Keratinocyte (primary cell): ENCODE results near the gene ENDOD1. TPM values are rescaled to one million over a fixed set of nuclear protein-coding genes. Genes with fewer than 3 reads are reported as not detected.

Source experiments
- DNase-seq: peaks from one replicate; pipeline ENCODE4 v3.0.0-alpha.2; 2011; ENCODE audit warnings: low read depth, missing footprints, low spot score
- FAIRE-seq: peaks from 2 replicates; lab custom pipeline; 2011; peaks lifted over from hg19 to GRCh38; lab: Jason Lieb, UNC
- H2AFZ ChIP-seq: 2 replicates; pipeline ENCODE4 v1.6.0; 2012; ENCODE audit warnings: low read length, control low read depth, inconsistent platforms; ENCODE audit not compliant: control insufficient read depth
- H3K27ac ChIP-seq: 2 replicates; pipeline ENCODE4 v1.5.1; 2011; ENCODE audit warnings: low read length; ENCODE audit not compliant: control insufficient read depth, insufficient read depth
- H3K27me3 ChIP-seq: 3 replicates; pipeline ENCODE4 v1.6.0; 2011; ENCODE audit warnings: low read length; ENCODE audit not compliant: control insufficient read depth, insufficient read depth; ENCODE audit errors: extremely low read depth
- H3K36me3 ChIP-seq, 2 experiments: 2 replicates in 1 of 2; 3 replicates in 1 of 2; pipeline ENCODE4 v1.5.1; 2011; ENCODE audit warnings: low read length in 2 of 2, mild to moderate bottlenecking in 1 of 2; ENCODE audit not compliant: control insufficient read depth in 2 of 2, insufficient read depth in 2 of 2; ENCODE audit errors: extremely low read depth in 1 of 2
- H3K4me1 ChIP-seq: 3 replicates; pipeline ENCODE4 v1.5.1; 2011; ENCODE audit warnings: low read length; ENCODE audit not compliant: control insufficient read depth, insufficient read depth; ENCODE audit errors: extremely low read depth
- H3K4me2 ChIP-seq: 3 replicates; pipeline ENCODE4 v1.6.0; 2011; ENCODE audit warnings: low read depth, low read length; ENCODE audit not compliant: control insufficient read depth, insufficient read depth; ENCODE audit errors: extremely low read depth
- H3K4me3 ChIP-seq, 3 experiments: fragments of 200-600 bp in 1 of 3; sonication (generic) in 1 of 3; 2 replicates in 2 of 3; 3 replicates in 1 of 3; pipeline ENCODE4 v1.5.1; 2011 to 2016; ENCODE audit warnings: low read length in 3 of 3, mild to moderate bottlenecking in 3 of 3, control low read depth in 2 of 3, inconsistent platforms in 1 of 3, low read depth in 1 of 3, mixed read lengths in 1 of 3, mixed run types in 1 of 3, moderate library complexity in 1 of 3; ENCODE audit not compliant: control insufficient read depth in 2 of 3, insufficient read depth in 2 of 3; ENCODE audit errors: extremely low read depth in 1 of 3
- H3K79me2 ChIP-seq: 2 replicates; pipeline ENCODE4 v1.6.0; 2012; ENCODE audit warnings: low read length; ENCODE audit not compliant: control insufficient read depth, insufficient read depth
- H3K9ac ChIP-seq: 3 replicates; pipeline ENCODE4 v1.6.0; 2011; ENCODE audit warnings: low read length; ENCODE audit not compliant: control insufficient read depth, insufficient read depth; ENCODE audit errors: extremely low read depth
- H3K9me1 ChIP-seq: 3 replicates; pipeline ENCODE4 v1.6.0; 2011; ENCODE audit warnings: low read length; ENCODE audit not compliant: control insufficient read depth, insufficient read depth; ENCODE audit errors: extremely low read depth
- H3K9me3 ChIP-seq: 2 replicates; pipeline ENCODE4 v1.5.1; 2012; ENCODE audit warnings: low read depth, low read length; ENCODE audit not compliant: control insufficient read depth
- H4K20me1 ChIP-seq: 3 replicates; pipeline ENCODE4 v1.6.0; 2011; ENCODE audit warnings: low read length; ENCODE audit not compliant: control insufficient read depth, insufficient read depth; ENCODE audit errors: extremely low read depth
- CTCF ChIP-seq, 3 experiments: IDR thresholded peaks in 1 of 3; conservative IDR thresholded peaks in 1 of 3; optimal IDR thresholded peaks in 1 of 3; 2 replicates in 2 of 3; 3 replicates in 1 of 3; pipeline versions ENCODE3 to v1.5.1; 2011; ENCODE audit warnings: low read length in 3 of 3, mild to moderate bottlenecking in 3 of 3, moderate library complexity in 2 of 3, control low read depth in 1 of 3, inconsistent platforms in 1 of 3; ENCODE audit not compliant: insufficient read depth in 2 of 3; ENCODE audit errors: extremely low read depth in 1 of 3
- EZH2 ChIP-seq: IDR thresholded peaks from one replicate; pipeline ENCODE4 v1.6.1; 2012; ENCODE audit warnings: inconsistent platforms, mild to moderate bottlenecking, low read length, moderate library complexity
- dilution Hi-C: fragments of 300-500 bp; cut with MboI; formaldehyde crosslinking; loops from one replicate; pipeline ENCODE4 v1.7.0; 2020; ENCODE audit warnings: low sequenced_read_pairs; ENCODE audit not compliant: extremely low pct_ligation_motif_present
- polyA plus RNA-seq, 5 experiments: library from polyadenylated mRNA; depleted of rRNA in 3 of 5; stranded (reverse) in 3 of 5; stranded (forward) in 1 of 5; unstranded in 1 of 5; fragments of >200 nt; gene quantifications; 1 replicate in 1 of 5; 2 replicates in 3 of 5; 3 replicates in 1 of 5; pipeline versions ENCODE4 v1.2.1 to v1.2.3, GENCODE V29; 2011 to 2012; ENCODE audit warnings: missing spikeins in 2 of 5, low read depth in 1 of 5, low replicate concordance in 1 of 5

The ENDOD1 gene
- polyA plus RNA-seq, 1 donor (not counting 4 experiments of a cell fraction or from before 2014, with no cell fraction given): 27.2 TPM

- peaks cover 16% of the 10 kb centered on the region for H3K4me1 ChIP-seq
- H3K9me1 ChIP-seq: no peaks in the 10 kb centered on the region
- no peak overlapping the region for H3K9ac ChIP-seq
- H3K27ac ChIP-seq: no peak overlapping the region
- dilution Hi-C loops: no loop called here
- no peaks in the 10 kb centered on the region for H3K9me3 ChIP-seq
- H3K79me2 ChIP-seq: peaks cover 10% of the 10 kb centered on the region
- H3K36me3 ChIP-seq: no peaks in the 10 kb centered on the region
- DNase-seq: no peak
- H2AFZ ChIP-seq: no peak overlapping the region
- no peak for FAIRE-seq
- no peaks in the 10 kb centered on the region for H3K27me3 ChIP-seq
- no peaks in the 10 kb centered on the region for H4K20me1 ChIP-seq
- H3K4me3 ChIP-seq: no peak overlapping the region
- H3K4me2 ChIP-seq: no peak overlapping the region
- TF ChIP-seq EZH2: no peak
- TF ChIP-seq CTCF (optimal IDR thresholded peaks at IDR 0.05 in 1 of 3, IDR thresholded peaks at IDR 0.05 in 1 of 3, conservative IDR thresholded peaks at IDR 0.05 in 1 of 3; ENCODE audit: extremely low read depth in 1 of 3, insufficient read depth in 2 of 3, low read length in 3 of 3): no peak
Measured at GRCh38 chr11:95100191-95100648, 10.6 kb downstream of the ENDOD1 start.

DNA sequence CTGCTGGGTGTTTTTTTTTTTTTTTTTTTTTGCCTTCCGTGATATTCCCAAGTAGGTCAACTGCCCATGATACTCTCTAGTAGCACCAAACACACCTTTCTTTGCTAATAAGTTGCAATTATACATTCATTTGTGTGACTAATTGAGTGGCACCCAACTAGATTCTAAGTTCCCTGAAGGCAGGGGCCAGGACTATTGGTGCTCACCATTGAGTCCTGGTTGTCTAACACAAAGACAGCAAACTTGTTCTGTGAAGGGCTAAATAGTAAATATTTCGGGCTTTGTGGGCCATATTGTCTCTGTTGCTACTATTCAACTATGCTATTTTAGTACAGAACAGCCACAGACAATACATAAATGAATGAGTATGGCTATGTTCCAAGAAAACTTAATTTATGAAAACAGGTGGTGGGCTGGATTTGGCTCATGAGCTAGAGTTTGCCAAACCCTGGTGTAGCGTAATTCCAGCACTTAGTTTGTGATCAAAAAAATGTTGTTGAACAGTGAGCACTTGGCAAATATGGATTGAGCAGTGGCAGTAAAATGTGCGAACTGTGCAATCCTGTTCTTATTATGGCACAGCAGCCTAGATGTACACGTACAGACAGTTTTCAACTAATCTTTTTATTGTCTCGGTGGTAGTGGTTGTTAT lies 11.3 kb downstream of the ENDOD1 start:
- Histone ChIP-seq H3K27me3 (no peaks in the 10 kb centered on the region), H3K36me3 (no peaks in the 10 kb centered on the region), H3K9ac (no peak overlapping the region), H2AFZ (no peak overlapping the region), H4K20me1 (no peaks in the 10 kb centered on the region), H3K4me3 (no peak overlapping the region), H3K9me3 (no peaks in the 10 kb centered on the region), H3K27ac (no peak overlapping the region), H3K4me2 (no peak overlapping the region), H3K9me1 (no peaks in the 10 kb centered on the region), H3K79me2 (peaks cover 13% of the 10 kb centered on the region), H3K4me1 (peaks cover 16% of the 10 kb centered on the region)
- no peak for DNase-seq
- no peak for TF ChIP-seq CTCF (optimal IDR thresholded peaks at IDR 0.05 in 1 of 3, IDR thresholded peaks at IDR 0.05 in 1 of 3, conservative IDR thresholded peaks at IDR 0.05 in 1 of 3; ENCODE audit: extremely low read depth in 1 of 3, insufficient read depth in 2 of 3, low read length in 3 of 3)
- TF ChIP-seq EZH2: no peak
- no peak for FAIRE-seq
- dilution Hi-C loops: no loop called here
